ENCODE results near the gene FARS2. TPM values are rescaled to one million over a fixed set of nuclear protein-coding genes. Genes with fewer than 3 reads are reported as not detected.

FARS2 gene
- total RNA-seq, 2 donors from 2014 or later: 16.2 to 18.3 TPM

DNA sequence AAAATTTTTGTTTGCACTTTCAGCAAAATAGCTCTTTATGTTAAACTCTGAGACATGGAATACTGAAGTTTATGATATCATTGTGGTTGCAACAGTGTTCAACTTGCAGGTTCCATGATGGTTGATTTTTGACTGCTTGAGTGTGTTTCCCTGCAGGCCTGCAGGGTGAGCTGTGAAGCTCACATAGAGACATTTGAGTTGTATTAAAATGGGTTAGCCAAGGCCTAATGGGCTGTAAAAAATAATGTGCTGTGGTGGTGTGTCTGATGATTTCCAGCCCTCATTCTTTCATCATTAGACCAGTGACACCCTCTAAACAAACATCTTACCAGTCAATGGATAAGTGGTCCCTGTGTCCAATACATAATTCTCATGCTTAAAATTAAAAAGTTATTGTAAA, 321.4 kb downstream of the FARS2 start:
- H3K9me3 ChIP-seq (ENCODE audit: control insufficient read depth, low read length): peaks cover 11% of the 10 kb centered on the region
- no peaks in the 10 kb centered on the region for H3K36me3 ChIP-seq (ENCODE audit: control insufficient read depth, insufficient read depth, low read length)
- no peak for DNase-seq
- no peak overlapping the region for H3K4me3 ChIP-seq (ENCODE audit: low read length)
- H3K4me1 Mint-ChIP-seq: no peaks in the 10 kb centered on the region
- no peaks in the 10 kb centered on the region for H3K4me1 ChIP-seq (ENCODE audit: control insufficient read depth, insufficient read depth, low read length)
- no peak overlapping the region for H3K9ac ChIP-seq (ENCODE audit: extremely low read depth, low read length, poor library complexity, severe bottlenecking)
- H3K27ac Mint-ChIP-seq: no peak overlapping the region
- H3K9me3 Mint-ChIP-seq: peaks cover 12% of the 10 kb centered on the region
- H3K27ac ChIP-seq (ENCODE audit: low read depth, low read length): no peak overlapping the region
- no peaks in the 10 kb centered on the region for H3K27me3 Mint-ChIP-seq (ENCODE audit: insufficient read depth)
- H3K4me3 Mint-ChIP-seq: no peak overlapping the region
- peaks cover 4% of the 10 kb centered on the region for H3K36me3 Mint-ChIP-seq (ENCODE audit: low read depth)
- TF ChIP-seq, protein P1, sequence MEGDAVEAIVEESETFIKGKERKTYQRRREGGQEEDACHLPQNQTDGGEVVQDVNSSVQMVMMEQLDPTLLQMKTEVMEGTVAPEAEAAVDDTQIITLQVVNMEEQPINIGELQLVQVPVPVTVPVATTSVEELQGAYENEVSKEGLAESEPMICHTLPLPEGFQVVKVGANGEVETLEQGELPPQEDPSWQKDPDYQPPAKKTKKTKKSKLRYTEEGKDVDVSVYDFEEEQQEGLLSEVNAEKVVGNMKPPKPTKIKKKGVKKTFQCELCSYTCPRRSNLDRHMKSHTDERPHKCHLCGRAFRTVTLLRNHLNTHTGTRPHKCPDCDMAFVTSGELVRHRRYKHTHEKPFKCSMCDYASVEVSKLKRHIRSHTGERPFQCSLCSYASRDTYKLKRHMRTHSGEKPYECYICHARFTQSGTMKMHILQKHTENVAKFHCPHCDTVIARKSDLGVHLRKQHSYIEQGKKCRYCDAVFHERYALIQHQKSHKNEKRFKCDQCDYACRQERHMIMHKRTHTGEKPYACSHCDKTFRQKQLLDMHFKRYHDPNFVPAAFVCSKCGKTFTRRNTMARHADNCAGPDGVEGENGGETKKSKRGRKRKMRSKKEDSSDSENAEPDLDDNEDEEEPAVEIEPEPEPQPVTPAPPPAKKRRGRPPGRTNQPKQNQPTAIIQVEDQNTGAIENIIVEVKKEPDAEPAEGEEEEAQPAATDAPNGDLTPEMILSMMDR (conservative IDR thresholded peaks at IDR 0.05): peak; percentile 35
- H3K27me3 ChIP-seq (ENCODE audit: control insufficient read depth, insufficient read depth, low read length, poor library complexity, severe bottlenecking): no peaks in the 10 kb centered on the region

GRCh38 chr6:5583528-5583927, 322.2 kb downstream of the FARS2 start:
- Histone ChIP-seq H3K27me3 (ENCODE audit: control insufficient read depth, insufficient read depth, low read length, poor library complexity, severe bottlenecking) (no peaks in the 10 kb centered on the region), H3K36me3 (ENCODE audit: control insufficient read depth, insufficient read depth, low read length) (no peaks in the 10 kb centered on the region), H3K4me1 (ENCODE audit: control insufficient read depth, insufficient read depth, low read length) (no peaks in the 10 kb centered on the region), H3K27ac (ENCODE audit: low read depth, low read length) (no peak overlapping the region), H3K4me3 (ENCODE audit: low read length) (no peak overlapping the region), H3K9me3 (ENCODE audit: control insufficient read depth, low read length) (peaks cover 11% of the 10 kb centered on the region), H3K9ac (ENCODE audit: extremely low read depth, low read length, poor library complexity, severe bottlenecking) (no peak overlapping the region)
- H3K9me3 Mint-ChIP-seq: peaks cover 12% of the 10 kb centered on the region
- H3K36me3 Mint-ChIP-seq (ENCODE audit: low read depth): peaks cover 4% of the 10 kb centered on the region
- no peak overlapping the region for H3K27ac Mint-ChIP-seq
- TF ChIP-seq, protein P1 (conservative IDR thresholded peaks at IDR 0.05): no peak
- no peaks in the 10 kb centered on the region for H3K27me3 Mint-ChIP-seq (ENCODE audit: insufficient read depth)
- H3K4me1 Mint-ChIP-seq: no peaks in the 10 kb centered on the region
- DNase-seq: no peak
- no peak overlapping the region for H3K4me3 Mint-ChIP-seq
- WGBS, 2 experiments (ENCODE audit: insufficient coverage in 1 of 2, insufficient read length in 1 of 2): 95 to 100% methylated on average over 2 of the region's 3 CpGs

DNA sequence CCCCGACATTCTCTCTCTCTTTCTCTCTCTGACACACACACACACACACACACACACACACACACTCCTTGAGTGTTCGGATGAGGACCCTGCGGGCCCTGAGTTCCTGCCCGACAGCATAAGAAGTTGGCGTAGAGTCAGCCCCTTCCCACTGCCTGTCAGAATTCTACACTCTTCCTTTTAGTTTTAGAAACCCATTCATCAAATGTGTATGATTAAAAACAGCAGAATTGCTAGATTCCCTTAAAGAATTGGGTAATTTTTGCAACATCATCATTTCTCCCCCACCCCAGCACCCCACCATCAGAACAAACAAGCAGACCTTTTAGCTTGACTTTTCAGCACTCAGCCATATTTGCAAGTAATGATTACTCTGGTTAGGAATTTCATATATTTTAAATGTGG, 322.8 kb downstream of the FARS2 start:
- H3K4me3 ChIP-seq (ENCODE audit: low read length): no peak overlapping the region
- H3K4me1 ChIP-seq (ENCODE audit: control insufficient read depth, insufficient read depth, low read length): no peaks in the 10 kb centered on the region
- H3K9me3 Mint-ChIP-seq: peaks cover 12% of the 10 kb centered on the region
- peaks cover 4% of the 10 kb centered on the region for H3K36me3 Mint-ChIP-seq (ENCODE audit: low read depth)
- TF ChIP-seq, protein P1 (conservative IDR thresholded peaks at IDR 0.05): no peak
- peaks cover 11% of the 10 kb centered on the region for H3K9me3 ChIP-seq (ENCODE audit: control insufficient read depth, low read length)
- H3K4me1 Mint-ChIP-seq: no peaks in the 10 kb centered on the region
- no peak for DNase-seq
- no peak overlapping the region for H3K4me3 Mint-ChIP-seq
- no peak overlapping the region for H3K27ac ChIP-seq (ENCODE audit: low read depth, low read length)
- H3K27me3 ChIP-seq (ENCODE audit: control insufficient read depth, insufficient read depth, low read length, poor library complexity, severe bottlenecking): no peaks in the 10 kb centered on the region
- no peak overlapping the region for H3K9ac ChIP-seq (ENCODE audit: extremely low read depth, low read length, poor library complexity, severe bottlenecking)
- WGBS, 2 experiments (ENCODE audit: insufficient coverage in 1 of 2, insufficient read length in 1 of 2): 75% methylated on average over 5 of the region's 5 CpGs; no CpG with 5 or more reads in 1 of the 2 experiments
- no peaks in the 10 kb centered on the region for H3K27me3 Mint-ChIP-seq (ENCODE audit: insufficient read depth)
- H3K36me3 ChIP-seq (ENCODE audit: control insufficient read depth, insufficient read depth, low read length): no peaks in the 10 kb centered on the region
- H3K27ac Mint-ChIP-seq: no peak overlapping the region
